GM19043 (cell line): ENCODE data around the gene CCNT1.
"Not testable (repeated sequence)": the region's sequence is repeated elsewhere in the genome, so short reads cannot be mapped to it uniquely, and the experiment has no call there.

Experiments
- ATAC-seq: cut with Tn5 transposase; IDR thresholded peaks from one replicate; pipeline ENCODE4 v1.9.1; 2021; ENCODE audit warnings: low read depth; ENCODE audit not compliant: unreplicated experiment

CCNT1 gene

DNA sequence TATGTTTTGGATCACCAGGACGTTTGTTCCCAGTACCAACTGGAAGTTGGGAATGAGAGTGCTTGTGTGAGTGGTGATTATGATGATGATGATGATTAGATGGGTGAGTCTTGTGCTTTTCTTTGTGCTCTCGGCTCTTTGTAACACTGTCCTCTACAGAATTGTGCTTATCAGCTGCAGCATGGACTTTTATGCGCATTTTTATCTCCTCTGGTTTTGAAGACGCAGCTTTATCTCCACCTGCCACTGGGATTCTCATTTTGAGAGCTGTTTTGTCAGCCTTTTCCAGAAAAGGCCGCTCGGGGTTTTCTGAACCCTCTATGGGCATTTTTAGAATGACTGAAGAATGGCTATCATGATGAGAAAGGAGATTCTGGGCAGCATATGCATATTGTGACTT is 22.9 kb downstream of the CCNT1 start:
- no peak for ATAC-seq

DNA sequence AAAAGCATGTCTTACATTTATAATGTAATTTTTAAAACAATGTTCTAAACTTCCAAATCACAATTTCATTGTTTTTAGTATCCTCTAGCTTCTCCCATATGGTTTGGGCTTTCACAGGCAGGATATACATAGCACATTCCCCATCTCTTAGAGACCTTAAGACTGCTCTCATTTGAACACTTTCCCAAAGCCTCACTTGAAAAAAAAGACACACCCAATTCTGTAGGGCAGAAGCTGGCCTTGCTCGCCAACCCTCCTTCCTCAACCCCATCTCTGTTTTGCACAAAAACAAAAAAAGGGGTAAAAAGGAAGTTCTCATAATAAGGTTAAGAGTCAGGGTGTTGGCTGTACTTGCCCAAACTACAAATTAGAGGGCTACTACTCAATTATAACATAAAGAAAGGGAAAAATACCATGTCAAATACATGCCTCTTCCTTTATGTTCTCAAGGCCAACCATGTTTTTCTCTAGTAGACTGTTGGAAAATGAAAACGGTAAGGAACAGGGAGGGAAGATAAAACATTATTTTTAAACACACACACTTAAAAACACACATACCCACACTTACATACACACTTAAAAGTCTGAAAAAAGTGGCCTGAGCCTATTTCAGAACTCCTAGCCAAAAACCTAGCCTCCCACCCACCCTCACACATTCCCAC is 24.6 kb downstream of the CCNT1 start:
- ATAC-seq, result no peak

GRCh38 chr12:48690990-48691389 is 25.5 kb downstream of the CCNT1 start:
- no peak for ATAC-seq

GRCh38 chr12:48690436-48690835 is 26.1 kb downstream of the CCNT1 start:
- no peak for ATAC-seq

DNA sequence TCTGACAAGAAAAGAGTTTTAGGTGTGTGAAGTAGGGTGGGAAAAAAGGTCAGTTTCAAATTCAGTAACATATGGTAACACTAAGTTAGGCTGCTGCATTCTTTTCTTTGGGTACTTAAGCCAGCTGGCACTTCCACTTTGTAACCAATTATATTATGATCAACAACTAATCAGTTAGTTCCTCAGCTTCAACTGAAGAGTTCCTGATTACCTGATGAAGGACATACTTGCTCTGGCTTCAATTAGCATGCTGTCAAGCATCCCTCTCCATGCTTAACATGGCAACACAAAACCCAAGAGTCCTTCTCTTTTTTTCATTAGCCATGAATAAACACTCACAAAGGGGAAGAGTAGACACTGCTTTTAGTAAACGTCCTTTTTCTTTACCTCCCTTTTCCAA is 27.7 kb downstream of the CCNT1 start:
- no peak for ATAC-seq

DNA sequence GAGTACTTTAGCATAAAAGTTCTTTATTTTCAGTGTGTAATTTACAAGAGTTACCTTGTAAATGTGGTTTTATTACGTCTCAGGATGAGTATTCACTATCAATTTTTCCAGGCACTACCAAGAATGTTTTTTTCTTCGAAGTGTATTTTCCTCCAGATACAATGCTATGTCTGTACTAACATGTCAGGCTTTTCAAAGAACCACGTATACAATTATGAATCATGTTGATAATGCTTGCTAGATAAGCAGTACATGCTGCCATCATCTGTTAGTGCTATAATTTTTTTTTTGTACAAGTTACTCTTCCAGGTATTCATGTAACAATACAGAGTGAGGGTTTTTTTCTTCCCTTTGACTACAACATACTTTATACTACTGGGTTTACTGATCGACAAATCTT is 28.9 kb downstream of the CCNT1 start:
- ATAC-seq, result no peak

GRCh38 chr12:48686615-48687334 is 29.7 kb downstream of the CCNT1 start:
- no peak for ATAC-seq

GRCh38 chr12:48686037-48686595 is 30.4 kb downstream of the CCNT1 start:
- no peak for ATAC-seq

GRCh38 chr12:48683534-48683933 is 33.0 kb downstream of the CCNT1 start:
- ATAC-seq, result no peak

DNA sequence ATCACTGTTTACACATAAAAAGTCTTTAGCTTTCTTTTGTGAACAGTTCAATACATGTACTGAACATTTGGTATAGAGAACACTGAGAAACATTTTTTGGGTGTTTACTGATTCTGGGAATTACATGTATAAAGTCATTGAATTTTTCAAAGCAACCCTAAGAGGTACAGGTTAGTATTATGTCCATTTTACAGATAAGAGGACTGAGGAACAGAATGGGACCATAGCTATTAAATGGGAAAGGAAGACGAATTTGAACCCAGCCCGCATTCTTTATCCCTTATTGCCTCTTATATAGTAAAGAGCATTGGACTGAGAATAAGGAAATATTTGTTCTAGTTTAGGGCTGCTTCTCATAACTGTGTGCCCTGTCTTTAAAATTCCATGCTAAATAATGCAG is 33.6 kb downstream of the CCNT1 start:
- no peak for ATAC-seq

GRCh38 chr12:48682533-48682905 is 34.0 kb downstream of the CCNT1 start:
- ATAC-seq, result not testable (repeated sequence)

- peak; percentile 99 for ATAC-seq
Observed at GRCh38 chr12:48681710-48682532, 34.6 kb downstream of the CCNT1 start, which contains the start of gene KANSL2. KANSL2 (minus strand) TSS chr12:48682238; CDS start chr12:48681632, 606 bp downstream.

- no peak for ATAC-seq
Observed at GRCh38 chr12:48681399-48681709, 35.2 kb downstream of the CCNT1 start.

DNA sequence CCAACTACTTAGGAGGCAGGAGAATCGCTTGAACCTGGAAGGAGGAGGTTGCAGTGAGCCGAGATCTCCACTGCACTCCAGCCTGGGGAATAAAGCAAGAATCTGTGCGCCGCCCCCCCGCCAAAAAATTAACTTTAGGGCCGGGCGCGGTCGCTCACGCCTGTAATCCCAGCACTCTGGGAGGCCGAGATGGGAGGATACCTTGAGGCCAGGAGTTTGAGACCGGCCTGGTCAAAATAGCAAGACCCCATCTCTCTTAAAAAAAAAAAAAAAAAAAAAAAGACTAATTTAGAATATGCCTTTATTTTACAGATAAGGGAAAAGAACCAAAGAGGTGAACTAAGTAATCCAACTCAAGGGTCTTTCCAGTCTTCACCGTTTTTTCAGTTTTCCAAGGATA is 35.6 kb downstream of the CCNT1 start:
- ATAC-seq, result no peak

DNA sequence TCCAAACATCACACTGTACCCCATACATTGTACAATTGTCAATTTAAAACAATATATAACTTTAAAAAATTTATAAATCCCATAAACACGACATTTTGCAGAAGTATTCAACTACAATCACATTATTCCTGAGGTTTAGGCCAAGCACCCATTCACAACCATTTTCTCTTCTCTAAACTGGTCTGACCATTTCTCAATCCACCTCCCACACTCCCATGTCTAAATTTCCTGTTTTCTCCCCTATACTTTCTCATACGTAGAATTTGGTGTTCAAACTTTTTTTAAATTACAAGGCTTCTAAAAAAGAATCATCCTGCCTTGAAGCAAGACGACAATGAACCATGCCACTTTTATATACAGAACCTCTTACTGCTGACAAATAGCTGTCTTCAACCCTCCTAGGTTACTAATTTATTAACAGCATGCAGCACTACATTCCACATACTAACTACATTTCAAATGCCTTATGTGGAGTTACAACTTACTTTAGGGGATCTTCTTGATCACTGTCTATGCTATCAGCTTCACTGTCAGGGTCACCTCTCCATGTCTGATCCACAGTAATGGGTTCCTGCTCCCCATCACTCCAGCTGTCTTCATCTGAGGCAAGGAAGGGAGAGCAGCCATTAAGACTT is 37.8 kb downstream of the CCNT1 start:
- ATAC-seq, result no peak

DNA sequence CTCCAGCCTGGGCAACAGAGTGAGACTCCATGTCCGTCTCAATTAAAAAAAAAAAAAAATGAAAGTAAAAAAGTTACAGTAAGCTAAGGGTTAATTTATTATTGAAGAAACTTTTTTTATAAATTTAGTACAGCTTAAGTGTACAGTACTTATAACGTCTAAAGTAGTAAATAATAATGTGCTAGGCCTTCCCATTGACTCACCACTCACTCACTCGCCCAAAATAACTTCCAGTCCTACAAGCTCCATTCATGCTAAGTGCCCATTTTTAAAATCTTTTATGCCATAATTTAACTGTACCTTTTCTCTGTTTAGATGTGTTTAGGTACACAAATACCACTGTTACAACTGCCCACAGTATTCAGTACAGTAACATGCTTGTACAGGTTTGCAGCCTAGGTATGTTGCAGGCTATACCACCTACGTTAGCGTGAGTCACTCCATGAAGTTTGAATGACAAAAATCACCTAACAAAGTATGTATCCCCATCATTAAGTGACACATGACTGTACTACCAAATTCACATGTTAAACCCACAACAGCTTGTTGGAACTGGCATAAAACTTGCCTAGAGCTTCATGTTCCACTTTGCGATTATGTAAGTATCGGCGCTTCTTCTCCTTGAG is 45.2 kb downstream of the CCNT1 start:
- ATAC-seq, result no peak

GRCh38 chr12:48668996-48669395 is 47.5 kb downstream of the CCNT1 start:
- no peak for ATAC-seq

- ATAC-seq, result no peak
Observed at GRCh38 chr12:48659863-48660262, 56.6 kb downstream of the CCNT1 start.

DNA sequence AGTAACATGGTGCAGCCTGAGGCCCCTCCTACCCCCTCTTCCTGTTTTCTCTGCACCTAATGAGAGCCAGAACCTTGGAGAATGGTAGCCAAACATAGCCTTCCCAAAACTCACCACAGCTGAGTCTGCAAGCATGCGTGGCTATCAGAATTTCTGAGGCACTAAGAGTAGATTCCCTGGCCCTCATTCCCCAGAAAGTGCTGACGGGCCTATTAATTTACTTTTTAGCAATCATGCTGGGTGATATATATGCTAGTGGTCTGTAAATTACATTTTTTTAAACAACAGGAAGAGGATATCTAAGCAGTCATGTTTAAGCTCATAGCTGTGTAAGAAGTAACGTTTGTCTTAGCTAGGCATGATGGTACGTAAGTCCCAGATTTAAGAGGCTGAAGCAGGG is 64.8 kb downstream of the CCNT1 start:
- ATAC-seq, result no peak

DNA sequence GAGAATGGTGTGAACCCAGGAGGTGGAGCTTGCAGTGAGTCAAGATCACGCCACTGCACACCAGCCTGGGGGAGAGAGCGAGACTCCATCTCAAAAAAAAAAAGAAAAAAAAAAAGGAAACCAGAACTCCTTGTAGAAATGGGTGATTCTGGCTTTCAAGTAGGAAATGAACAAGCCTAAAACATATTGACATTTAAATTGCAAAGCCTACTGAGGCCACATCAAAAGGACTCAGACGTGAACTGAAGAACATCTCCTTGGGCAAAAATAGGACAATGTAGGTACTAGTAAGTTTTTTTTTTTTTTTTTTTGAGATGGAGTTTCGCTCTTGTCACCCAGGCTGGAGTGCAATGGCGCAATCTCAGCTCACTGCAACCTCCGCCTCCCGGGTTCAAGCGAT is 71.2 kb downstream of the CCNT1 start:
- not testable (repeated sequence) for ATAC-seq
